Measurements from ENCODE around the gene SSPN. TPM values are rescaled to one million over a fixed set of nuclear protein-coding genes. Genes with fewer than 3 reads are reported as not detected.

SSPN gene
- total RNA-seq, 1 experiment from 2014 or later: 11.9 TPM

GRCh38 chr12:26177283-26177682, 18.1 kb upstream of the SSPN start:
- Histone ChIP-seq H3K4me1 (ENCODE audit: insufficient read depth, low read length) (peaks cover 8% of the 10 kb centered on the region; the same call in 1 of the 2 replicates), H3K4me3 (ENCODE audit: low read length) (no peak overlapping the region), H3K9me3 (ENCODE audit: low read length) (no peaks in the 10 kb centered on the region), H3K27me3 (ENCODE audit: low read length) (no peaks in the 10 kb centered on the region), H2AFZ (ENCODE audit: low read length) (no peak overlapping the region), H3F3A (ENCODE audit: low read length, unreplicated experiment) (no peaks in the 10 kb centered on the region), H3K9ac (ENCODE audit: low read length) (no peak overlapping the region), H3K36me3 (ENCODE audit: low read depth, low read length) (no peaks in the 10 kb centered on the region), H3K27ac (ENCODE audit: low read length) (no peak overlapping the region), H3K9me2 (replicated peaks; ENCODE audit: low read length) (no peaks in the 10 kb centered on the region), H4K20me1 (ENCODE audit: low read length) (no peaks in the 10 kb centered on the region), H3K79me2 (ENCODE audit: low read length) (no peaks in the 10 kb centered on the region), H3K4me2 (ENCODE audit: low read length) (no peak overlapping the region)
- DNase-seq (peak; percentile 45), ATAC-seq (peak; percentile 54)
- CTCF ChIA-PET: no interaction called here
- BruUV-seq (replicated peaks): no TSS peak
- POLR2A ChIA-PET (ENCODE audit: unreplicated experiment): interaction anchor here (0.6 to 1.1 kb wide), 2 partner anchors 97 to 854 kb away, joined by 3 to 4 read pairs; no protein-coding TSS in a partner anchor
- intact Hi-C loops (cut with micrococcal nuclease): no loop called here
- TF ChIP-seq, protein P1, sequence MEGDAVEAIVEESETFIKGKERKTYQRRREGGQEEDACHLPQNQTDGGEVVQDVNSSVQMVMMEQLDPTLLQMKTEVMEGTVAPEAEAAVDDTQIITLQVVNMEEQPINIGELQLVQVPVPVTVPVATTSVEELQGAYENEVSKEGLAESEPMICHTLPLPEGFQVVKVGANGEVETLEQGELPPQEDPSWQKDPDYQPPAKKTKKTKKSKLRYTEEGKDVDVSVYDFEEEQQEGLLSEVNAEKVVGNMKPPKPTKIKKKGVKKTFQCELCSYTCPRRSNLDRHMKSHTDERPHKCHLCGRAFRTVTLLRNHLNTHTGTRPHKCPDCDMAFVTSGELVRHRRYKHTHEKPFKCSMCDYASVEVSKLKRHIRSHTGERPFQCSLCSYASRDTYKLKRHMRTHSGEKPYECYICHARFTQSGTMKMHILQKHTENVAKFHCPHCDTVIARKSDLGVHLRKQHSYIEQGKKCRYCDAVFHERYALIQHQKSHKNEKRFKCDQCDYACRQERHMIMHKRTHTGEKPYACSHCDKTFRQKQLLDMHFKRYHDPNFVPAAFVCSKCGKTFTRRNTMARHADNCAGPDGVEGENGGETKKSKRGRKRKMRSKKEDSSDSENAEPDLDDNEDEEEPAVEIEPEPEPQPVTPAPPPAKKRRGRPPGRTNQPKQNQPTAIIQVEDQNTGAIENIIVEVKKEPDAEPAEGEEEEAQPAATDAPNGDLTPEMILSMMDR (conservative IDR thresholded peaks at IDR 0.05; ENCODE audit: low read depth, low read length): no peak
- no peak for TF ChIP-seq EZH2phosphoT487 (IDR thresholded peaks at IDR 0.05; ENCODE audit: borderline replicate concordance, low read length)
- no peak for TF ChIP-seq EZH2 (IDR thresholded peaks at IDR 0.05; ENCODE audit: low read length, unreplicated experiment)

GRCh38 chr12:26179826-26180225, 15.5 kb upstream of the SSPN start:
- intact Hi-C loops (cut with micrococcal nuclease): no loop called here
- ChIA-PET POLR2A (ENCODE audit: unreplicated experiment) (interaction anchor here (0.6 kb wide), 1 partner anchor 95 kb away, joined by 15 read pairs; no protein-coding TSS in a partner anchor), CTCF (no interaction called here)
- H3K27me3 ChIP-seq (ENCODE audit: low read length): no peaks in the 10 kb centered on the region
- DNase-seq (no peak), ATAC-seq (0 out of 2 replicates have a peak, but pooled peaks have one; percentile 19)
- no peaks in the 10 kb centered on the region for H3K79me2 ChIP-seq (ENCODE audit: low read length)
- H3K4me1 ChIP-seq (ENCODE audit: insufficient read depth, low read length): peaks cover 8% of the 10 kb centered on the region; the same call in 1 of the 2 replicates
- H3K9me2 ChIP-seq (replicated peaks; ENCODE audit: low read length): no peaks in the 10 kb centered on the region
- H3K4me2 ChIP-seq (ENCODE audit: low read length): no peak overlapping the region
- no peaks in the 10 kb centered on the region for H3F3A ChIP-seq (ENCODE audit: low read length, unreplicated experiment)
- no TSS peak for BruUV-seq (replicated peaks)
- H4K20me1 ChIP-seq (ENCODE audit: low read length): no peaks in the 10 kb centered on the region
- H3K9me3 ChIP-seq (ENCODE audit: low read length): no peaks in the 10 kb centered on the region
- no peak overlapping the region for H3K27ac ChIP-seq (ENCODE audit: low read length)
- H3K9ac ChIP-seq (ENCODE audit: low read length): no peak overlapping the region
- no peaks in the 10 kb centered on the region for H3K36me3 ChIP-seq (ENCODE audit: low read depth, low read length)
- H3K4me3 ChIP-seq (ENCODE audit: low read length): no peak overlapping the region
- no peak overlapping the region for H2AFZ ChIP-seq (ENCODE audit: low read length)
- TF ChIP-seq EZH2 (IDR thresholded peaks at IDR 0.05; ENCODE audit: low read length, unreplicated experiment) (no peak), EZH2phosphoT487 (IDR thresholded peaks at IDR 0.05; ENCODE audit: borderline replicate concordance, low read length) (no peak)
- TF ChIP-seq, protein P1 (conservative IDR thresholded peaks at IDR 0.05; ENCODE audit: low read depth, low read length): no peak

DNA sequence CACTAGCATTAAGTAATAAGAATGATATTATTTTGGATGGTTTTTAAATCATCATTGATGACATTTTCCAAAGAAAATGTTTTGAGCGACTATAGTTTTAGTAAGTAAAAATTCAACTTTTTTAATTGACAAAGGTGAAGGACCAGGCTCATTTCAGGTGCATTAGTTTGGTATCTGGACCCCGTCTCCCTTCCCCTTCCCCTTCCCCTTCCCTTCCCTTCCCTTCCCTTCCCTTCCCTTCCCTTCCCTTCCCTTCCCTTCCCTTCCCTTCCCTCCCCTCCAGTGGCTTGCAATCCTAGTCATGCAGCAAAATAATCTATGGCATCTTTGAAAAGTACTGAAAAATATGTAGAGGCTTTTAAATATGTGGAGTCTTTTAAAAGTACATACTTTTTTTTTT, 13.0 kb upstream of the SSPN start:
- Histone ChIP-seq H3K79me2 (ENCODE audit: low read length) (no peaks in the 10 kb centered on the region), H3K4me1 (ENCODE audit: insufficient read depth, low read length) (peaks cover 6% of the 10 kb centered on the region; the same call in 1 of the 2 replicates), H3K27me3 (ENCODE audit: low read length) (no peaks in the 10 kb centered on the region), H3K4me3 (ENCODE audit: low read length) (no peak overlapping the region), H3K27ac (ENCODE audit: low read length) (no peak overlapping the region), H3K36me3 (ENCODE audit: low read depth, low read length) (no peaks in the 10 kb centered on the region), H3F3A (ENCODE audit: low read length, unreplicated experiment) (no peaks in the 10 kb centered on the region), H3K4me2 (ENCODE audit: low read length) (no peak overlapping the region), H4K20me1 (ENCODE audit: low read length) (no peaks in the 10 kb centered on the region), H3K9me3 (ENCODE audit: low read length) (no peaks in the 10 kb centered on the region), H3K9ac (ENCODE audit: low read length) (no peak overlapping the region), H3K9me2 (replicated peaks; ENCODE audit: low read length) (no peaks in the 10 kb centered on the region), H2AFZ (ENCODE audit: low read length) (no peak overlapping the region)
- BruUV-seq (replicated peaks): no TSS peak
- intact Hi-C loops (cut with micrococcal nuclease): no loop called here
- TF ChIP-seq EZH2phosphoT487 (IDR thresholded peaks at IDR 0.05; ENCODE audit: borderline replicate concordance, low read length) (no peak), EZH2 (IDR thresholded peaks at IDR 0.05; ENCODE audit: low read length, unreplicated experiment) (no peak)
- TF ChIP-seq, protein P1 (conservative IDR thresholded peaks at IDR 0.05; ENCODE audit: low read depth, low read length): no peak
- CTCF ChIA-PET: no interaction called here
- POLR2A ChIA-PET (ENCODE audit: unreplicated experiment): no interaction called here
- DNase-seq (no peak), ATAC-seq (no peak)
